GM12878 (cell line): ENCODE results near the gene PTPRS. TPM values are rescaled to one million over a fixed set of nuclear protein-coding genes. Genes with fewer than 3 reads are reported as not detected.

Experiments
- ATAC-seq: fragments of 200-7000 bp; cut with Tn5 transposase; 3 replicates; pipeline ENCODE4 v1.9.1; 2020; ENCODE audit warnings: mild to moderate bottlenecking, moderate library complexity
- BruUV-seq: library from RNA; stranded (reverse); fragments of 400-500 nt; replicated peaks from 2 replicates; lab custom pipeline; 2021; lab: Mats Ljungman, UMichigan
- CTCF ChIA-PET: fragments of 300-600 bp; sonication (Branson Sonifier 250); formaldehyde crosslinking; extraction: SDS; loops from one replicate; lab custom pipeline; 2021; ENCODE audit warnings: inconsistent platforms; lab: Yijun Ruan, JAX
- POLR2A ChIA-PET: fragments of 350-600 bp; formaldehyde crosslinking; extraction: SDS; loops from one replicate; lab custom pipeline; 2021; ENCODE audit warnings: inconsistent platforms; lab: Charles Lee
- RAD21 ChIA-PET: fragments of 300-600 bp; sonication (Branson Sonifier 250); formaldehyde crosslinking; loops from one replicate; lab custom pipeline; 2023; ENCODE audit warnings: antibody characterized with exemption; ENCODE audit not compliant: unreplicated experiment; lab: Charles Lee
- SMC1A ChIA-PET: fragments of 300-600 bp; sonication (Branson Sonifier 250); formaldehyde crosslinking; loops from one replicate; lab custom pipeline; 2023; ENCODE audit not compliant: unreplicated experiment, uncharacterized antibody; lab: Charles Lee
- DNase-seq: peaks from one replicate; pipeline ENCODE4 v3.0.0-alpha.2; 2011; ENCODE audit warnings: low read depth, low spot score
- FAIRE-seq: peaks from 3 replicates; lab custom pipeline; 2011; peaks lifted over from hg19 to GRCh38; lab: Jason Lieb, UNC
- H2AFZ ChIP-seq: 2 replicates; pipeline ENCODE4 v1.6.0; 2011; ENCODE audit warnings: low read depth, low read length, control low read depth; ENCODE audit not compliant: control insufficient read depth
- H3K27ac ChIP-seq: 2 replicates; pipeline ENCODE4 v1.5.1; 2011; ENCODE audit warnings: control low read depth; ENCODE audit not compliant: control insufficient read depth, insufficient read depth
- H3K27me3 ChIP-seq, 2 experiments: replicated peaks in 1 of 2; 2 replicates each; pipeline versions ENCODE4 v1.6.0 to v1.6.1; 2011; ENCODE audit warnings: low read length in 1 of 2; ENCODE audit not compliant: control insufficient read depth in 2 of 2, insufficient read depth in 2 of 2
- H3K36me3 ChIP-seq, 2 experiments: 2 replicates each; pipeline ENCODE4 v1.5.1; 2011; ENCODE audit warnings: low read length in 1 of 2; ENCODE audit not compliant: control insufficient read depth in 2 of 2, insufficient read depth in 2 of 2
- H3K4me1 ChIP-seq: 2 replicates; pipeline ENCODE4 v1.6.1; 2011; ENCODE audit warnings: mild to moderate bottlenecking, low read length, moderate library complexity, mixed read lengths; ENCODE audit not compliant: control insufficient read depth, insufficient read depth
- H3K4me2 ChIP-seq: 2 replicates; pipeline ENCODE4 v1.6.0; 2011; ENCODE audit warnings: control low read depth; ENCODE audit not compliant: control insufficient read depth, insufficient read depth
- H3K4me3 ChIP-seq: fragments of 200-600 bp; sonication (generic); 2 replicates; pipeline ENCODE4 v1.5.1; 2016
- H3K79me2 ChIP-seq: 2 replicates; pipeline ENCODE4 v1.6.0; 2011; ENCODE audit warnings: low read length; ENCODE audit not compliant: control insufficient read depth, insufficient read depth
- H3K9ac ChIP-seq: 2 replicates; pipeline ENCODE4 v1.8.0; 2011; ENCODE audit warnings: low read length, control low read depth, mixed read lengths; ENCODE audit not compliant: control insufficient read depth, insufficient read depth
- H3K9me3 ChIP-seq: replicated peaks from 3 replicates; pipeline ENCODE4 v1.5.1; 2011; ENCODE audit warnings: mild to moderate bottlenecking, low read length; ENCODE audit not compliant: control insufficient read depth, insufficient read depth
- H4K20me1 ChIP-seq: 2 replicates; pipeline ENCODE4 v1.6.0; 2011; ENCODE audit not compliant: control insufficient read depth, insufficient read depth
- CHD1 ChIP-seq: IDR thresholded peaks from 2 replicates; pipeline ENCODE4 v1.6.1; 2012; ENCODE audit warnings: low read depth, low read length, improper control_type of control experiment
- CHD4 ChIP-seq: fragments of 200-600 bp; sonication (generic); IDR thresholded peaks from 2 replicates; pipeline ENCODE4 v1.6.1; 2016; ENCODE audit warnings: mild to moderate bottlenecking
- HDAC6 ChIP-seq: fragments of 200-600 bp; sonication (generic); IDR thresholded peaks from one replicate; pipeline ENCODE4 v1.8.0; 2017; ENCODE audit warnings: antibody characterized with exemption; ENCODE audit not compliant: unreplicated experiment
- NBN ChIP-seq: fragments of 450-650 bp; IDR thresholded peaks from 2 replicates; pipeline ENCODE4 v1.6.1; 2016
- SMARCA5 ChIP-seq: fragments of 450-650 bp; IDR thresholded peaks from 2 replicates; pipeline ENCODE4 v1.6.1; 2017; ENCODE audit warnings: mild to moderate bottlenecking
- TBL1XR1 ChIP-seq: IDR thresholded peaks from 2 replicates; pipeline ENCODE4 v1.6.1; 2012; ENCODE audit warnings: low read depth, low read length, improper control_type of control experiment
- WGBS: methylation state at CpG from one replicate; pipeline ENCODE4 v1.1.6; 2016; ENCODE audit warnings: low lambda C conversion rate; ENCODE audit not compliant: insufficient replicate concordance, insufficient coverage; ENCODE audit errors: missing lambda C conversion rate; 5-methylcytosine and 5-hydroxymethylcytosine counted together
- in situ Hi-C: fragments of 300-500 bp; cut with MboI; formaldehyde crosslinking; loops from 9 replicates; pipeline ENCODE4 v1.14.3; 2018; ENCODE audit warnings: mixed read lengths
- intact Hi-C: fragments of 100-400 bp; cut with micrococcal nuclease; formaldehyde crosslinking; loops from one replicate; pipeline ENCODE4 v1.14.2; 2022; ENCODE audit not compliant: unreplicated experiment
- polyA plus RNA-seq, 11 experiments: library from polyadenylated mRNA; depleted of rRNA in 4 of 11; unstranded in 6 of 11; stranded (reverse) in 5 of 11; fragments of >200 nt; fragmentation: Nextera tagmentation in 4 of 11; fragmentation: Illumina TruSeq in 1 of 11; extraction: Ambion mirVana in 4 of 11; extraction: Trizol in 1 of 11; gene quantifications; 1 replicate in 1 of 11; 2 replicates in 10 of 11; pipeline versions ENCODE4 v1.2.1 to v1.2.3, GENCODE V29; 2011 to 2016; ENCODE audit warnings: inconsistent platforms in 2 of 11, missing spikeins in 2 of 11, low read depth in 1 of 11
- total RNA-seq, 4 experiments: library from RNA; depleted of rRNA in 3 of 4; stranded (reverse); fragments of >200 nt in 3 of 4; fragmentation: Illumina TruSeq in 1 of 4; extraction: Trizol in 1 of 4; gene quantifications; 2 replicates each; pipeline versions ENCODE4 v1.2.1 to v1.2.3, GENCODE V29; 2013 to 2021
- TF ChIP-seq, protein P1 (sequence below): IDR thresholded peaks from 2 replicates; pipeline ENCODE4 v1.6.1; 2011; ENCODE audit warnings: low read depth, mild to moderate bottlenecking, low read length, moderate library complexity, borderline replicate concordance; ENCODE audit errors: extremely low read depth

PTPRS gene
- total and polyA plus RNA-seq, 10 of the 15 experiments (the other 5 are each of a cell fraction or from before 2014, with no cell fraction given): 0.09 to 32.1 (median 0.71) TPM

DNA sequence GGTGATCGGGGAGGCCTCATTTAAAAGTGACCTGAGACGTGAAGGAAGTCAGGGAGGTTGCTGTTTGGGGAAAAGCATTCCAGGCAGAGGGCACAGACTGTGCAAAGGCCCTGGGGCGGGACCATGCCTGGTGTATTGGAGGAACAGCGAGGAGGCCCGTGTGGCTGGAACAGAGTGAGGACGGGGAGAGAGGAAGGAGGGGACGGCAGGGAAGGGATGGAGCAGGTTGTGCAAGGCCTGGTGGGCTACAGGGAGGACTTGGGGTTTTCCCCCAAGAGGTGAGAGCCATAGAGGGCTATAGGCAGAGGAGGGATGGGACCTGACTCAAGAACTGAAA lies 17.2 kb downstream of the PTPRS start:
- intact Hi-C loops: no loop called here
- H3K4me1 ChIP-seq: peaks cover 23% of the 10 kb centered on the region
- peak; percentile 76 for TF ChIP-seq SMARCA5
- 0 out of 2 replicates have a peak, but pooled peaks have one; percentile 9 for TF ChIP-seq NBN
- no peak for TF ChIP-seq HDAC6
- TF ChIP-seq CHD1: no peak
- TF ChIP-seq CHD4: 0 out of 2 replicates have a peak, but pooled peaks have one; percentile 42
- no peak for TF ChIP-seq TBL1XR1
- TF ChIP-seq, protein P1, sequence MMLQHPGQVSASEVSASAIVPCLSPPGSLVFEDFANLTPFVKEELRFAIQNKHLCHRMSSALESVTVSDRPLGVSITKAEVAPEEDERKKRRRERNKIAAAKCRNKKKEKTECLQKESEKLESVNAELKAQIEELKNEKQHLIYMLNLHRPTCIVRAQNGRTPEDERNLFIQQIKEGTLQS: no peak
- TF ChIP-seq, all 136 proteins: peak for 3
- no peaks in the 10 kb centered on the region for H4K20me1 ChIP-seq
- SMC1A ChIA-PET: interaction anchor here (1.1 kb wide), 1 partner anchor 13 kb away, joined by 3 read pairs; no protein-coding TSS in a partner anchor
- no peak overlapping the region for H3K9ac ChIP-seq
- POLR2A ChIA-PET: interaction anchor here (0.7 to 0.9 kb wide), 2 partner anchors 11 to 48 kb away, joined by 5 to 10 read pairs; no protein-coding TSS in a partner anchor
- H3K9me3 ChIP-seq: peaks cover 5% of the 10 kb centered on the region
- no peak overlapping the region for H3K4me3 ChIP-seq
- no peak for FAIRE-seq
- no peak for ATAC-seq
- no peaks in the 10 kb centered on the region for H3K79me2 ChIP-seq
- H3K27me3 ChIP-seq: no peaks in the 10 kb centered on the region
- H3K4me2 ChIP-seq: 0 out of 2 replicates have a peak overlapping the region, but pooled peaks have one; percentile 17
- no peaks in the 10 kb centered on the region for H3K36me3 ChIP-seq
- BruUV-seq: no TSS peak
- in situ Hi-C loops: no loop called here
- no peak overlapping the region for H2AFZ ChIP-seq
- CTCF ChIA-PET: interaction anchor here (2.4 to 2.9 kb wide), 2 partner anchors 14 to 31 kb away, joined by 9 to 62 read pairs; partner anchors contain the start of gene PTPRS
- DNase-seq: no peak
- WGBS: 51% methylated on average over 7 of the region's 7 CpGs
- H3K27ac ChIP-seq: no peak overlapping the region
- RAD21 ChIA-PET: interaction anchor here (0.7 to 3.9 kb wide), 2 partner anchors 13 to 473 kb away, joined by 4 to 58 read pairs; no protein-coding TSS in a partner anchor
